Astrocyte of the cerebellum (primary cell): ENCODE data around the gene KLK14.

Source experiments
- DNase-seq: peaks from one replicate; pipeline ENCODE4 v3.0.0-alpha.2; 2011; ENCODE audit warnings: low read depth
- H3K4me3 ChIP-seq: 2 replicates; pipeline ENCODE4 v1.5.1; 2011; ENCODE audit warnings: mild to moderate bottlenecking, low read depth, low read length, moderate library complexity
- in situ Hi-C: cut with HindIII; loops from 2 replicates; pipeline ENCODE4 v1.10.0; 2017; ENCODE audit warnings: low sequenced_read_pairs
- TF ChIP-seq, protein P1 (sequence below): IDR thresholded peaks from 2 replicates; pipeline ENCODE4 v1.5.1; 2012; ENCODE audit warnings: low read length, low read depth, moderate library complexity, mild to moderate bottlenecking; ENCODE audit errors: missing control alignments

The KLK14 gene

DNA sequence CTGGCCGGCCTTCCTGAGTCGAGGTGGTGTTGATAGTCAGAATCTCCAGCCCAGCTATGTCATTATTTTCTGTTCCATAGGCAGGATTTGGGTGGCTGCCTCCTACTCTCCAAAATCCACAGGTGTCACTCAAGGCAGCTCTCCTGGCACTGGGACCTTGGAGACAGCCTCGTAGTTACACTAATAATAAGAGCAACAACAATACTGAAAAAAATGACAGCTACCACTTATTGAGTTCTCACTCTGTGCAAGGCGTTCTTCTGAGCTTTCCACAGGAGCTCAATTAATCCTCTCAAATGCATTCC is 35.7 kb downstream of the KLK14 start:
- TF ChIP-seq, protein P1, sequence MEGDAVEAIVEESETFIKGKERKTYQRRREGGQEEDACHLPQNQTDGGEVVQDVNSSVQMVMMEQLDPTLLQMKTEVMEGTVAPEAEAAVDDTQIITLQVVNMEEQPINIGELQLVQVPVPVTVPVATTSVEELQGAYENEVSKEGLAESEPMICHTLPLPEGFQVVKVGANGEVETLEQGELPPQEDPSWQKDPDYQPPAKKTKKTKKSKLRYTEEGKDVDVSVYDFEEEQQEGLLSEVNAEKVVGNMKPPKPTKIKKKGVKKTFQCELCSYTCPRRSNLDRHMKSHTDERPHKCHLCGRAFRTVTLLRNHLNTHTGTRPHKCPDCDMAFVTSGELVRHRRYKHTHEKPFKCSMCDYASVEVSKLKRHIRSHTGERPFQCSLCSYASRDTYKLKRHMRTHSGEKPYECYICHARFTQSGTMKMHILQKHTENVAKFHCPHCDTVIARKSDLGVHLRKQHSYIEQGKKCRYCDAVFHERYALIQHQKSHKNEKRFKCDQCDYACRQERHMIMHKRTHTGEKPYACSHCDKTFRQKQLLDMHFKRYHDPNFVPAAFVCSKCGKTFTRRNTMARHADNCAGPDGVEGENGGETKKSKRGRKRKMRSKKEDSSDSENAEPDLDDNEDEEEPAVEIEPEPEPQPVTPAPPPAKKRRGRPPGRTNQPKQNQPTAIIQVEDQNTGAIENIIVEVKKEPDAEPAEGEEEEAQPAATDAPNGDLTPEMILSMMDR = no peak
- in situ Hi-C loops = no loop called here
- DNase-seq = no peak
- H3K4me3 ChIP-seq = no peak overlapping the region

DNA sequence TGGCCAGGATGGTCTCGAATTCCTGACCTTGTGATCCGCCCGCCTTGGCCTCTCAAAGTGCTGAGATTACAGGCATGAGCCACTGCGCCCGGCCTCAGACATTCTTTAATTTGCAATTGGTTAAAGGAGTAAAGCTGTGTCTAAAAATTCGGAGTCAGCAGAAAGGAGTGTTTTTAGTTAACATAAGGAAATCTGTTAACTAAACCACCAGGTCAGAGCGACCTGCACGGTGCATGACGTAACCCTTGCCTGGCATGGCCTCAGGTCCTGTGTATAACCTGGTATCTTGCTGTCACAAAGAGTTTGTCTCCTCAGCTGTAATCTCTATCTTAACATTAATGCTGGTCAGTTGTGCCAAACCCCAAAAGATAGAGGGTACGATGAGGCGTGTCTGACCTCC is 38.4 kb downstream of the KLK14 start:
- in situ Hi-C loops = no loop called here
- H3K4me3 ChIP-seq = no peak overlapping the region
- TF ChIP-seq, protein P1 = no peak
- DNase-seq = no peak

DNA sequence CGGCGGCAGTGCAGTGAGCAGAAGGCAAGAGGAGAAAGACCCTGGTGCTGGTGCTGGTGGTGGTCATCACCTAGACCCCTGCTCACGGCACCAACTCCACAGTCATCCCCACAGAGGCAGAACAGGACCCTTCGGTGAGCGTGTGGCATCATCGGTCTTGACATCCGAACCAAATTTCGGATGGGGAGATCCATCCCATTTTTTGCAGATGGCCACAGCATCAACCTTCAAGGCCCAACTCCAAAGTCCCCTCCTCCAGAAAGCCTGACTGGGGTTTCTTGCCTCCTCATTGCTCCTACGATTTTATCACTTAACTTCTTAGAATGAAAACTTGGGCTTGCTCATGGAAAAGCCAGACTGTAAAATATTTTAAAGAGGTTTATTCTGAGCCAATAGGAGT is 39.2 kb downstream of the KLK14 start:
- TF ChIP-seq, protein P1 = no peak
- H3K4me3 ChIP-seq = no peak overlapping the region
- no peak for DNase-seq
- in situ Hi-C loops = no loop called here

DNA sequence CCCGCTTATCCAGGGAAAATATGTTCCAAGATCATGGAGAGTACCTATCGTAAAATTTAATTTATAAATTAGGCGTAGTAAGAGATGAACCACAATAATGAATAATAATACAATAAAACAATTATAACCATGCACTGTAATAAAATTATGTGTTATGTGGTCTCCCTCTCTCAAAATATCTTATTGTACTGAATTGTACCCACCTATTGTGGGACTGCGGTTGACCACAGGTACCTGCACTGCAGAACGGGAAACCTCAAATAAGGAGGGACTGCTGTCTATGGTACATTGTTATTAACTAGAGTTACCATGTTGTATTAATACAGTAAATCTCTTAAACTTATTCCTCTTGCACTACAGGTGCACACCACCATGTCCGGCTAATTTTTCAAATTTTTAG is 42.5 kb downstream of the KLK14 start:
- no peak overlapping the region for H3K4me3 ChIP-seq
- TF ChIP-seq, protein P1 = no peak
- in situ Hi-C loops = no loop called here
- no peak for DNase-seq

DNA sequence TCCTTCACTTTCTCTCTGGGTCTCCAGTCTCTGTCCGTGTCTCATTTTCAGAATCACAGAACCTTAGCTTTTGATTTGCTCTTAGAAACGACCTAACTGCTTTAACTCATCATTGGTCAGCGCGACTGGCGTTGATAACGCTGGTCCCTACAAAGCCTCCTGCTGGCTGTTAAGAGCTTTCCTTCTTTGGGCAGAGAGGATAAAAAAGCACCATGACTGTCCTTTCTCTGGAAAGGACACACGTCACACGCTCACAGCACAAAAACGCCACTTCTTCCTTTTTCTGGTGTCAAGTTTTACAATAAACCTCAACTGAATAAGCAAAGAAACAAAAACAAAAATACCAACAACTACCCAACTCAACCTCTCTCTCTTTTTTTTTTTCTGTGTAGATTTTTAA is 46.2 kb downstream of the KLK14 start:
- in situ Hi-C loops = no loop called here
- no peak for DNase-seq
- TF ChIP-seq, protein P1 = no peak
- H3K4me3 ChIP-seq = no peak overlapping the region

DNA sequence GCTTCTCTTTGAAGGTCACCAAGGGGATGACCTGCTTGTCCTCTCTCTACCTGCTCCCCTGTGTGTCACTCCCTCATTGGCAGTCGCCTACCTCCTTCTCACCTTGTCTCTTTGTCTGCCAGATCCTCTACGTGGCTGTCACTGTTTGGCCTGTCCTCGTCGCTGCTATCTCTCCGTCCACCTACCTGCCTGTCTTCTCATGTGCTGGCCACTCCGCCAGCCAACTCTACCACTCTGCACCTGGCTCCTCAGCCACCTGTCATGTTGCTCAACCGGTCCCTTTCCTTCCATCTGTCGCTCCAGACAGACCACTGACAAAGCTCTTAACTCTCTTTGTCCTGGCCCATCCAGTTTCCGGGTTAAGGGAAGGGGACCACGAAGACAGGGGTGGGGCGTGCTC is 48.0 kb downstream of the KLK14 start, which contains the start of gene KLK12:
TSS of gene KLK12 (minus strand) at position 299 of the 400 bp plus-strand sequence. CDS start 381 bp downstream, outside the sequence.
- no peak within 1 kb of the TSS for H3K4me3 ChIP-seq
- TF ChIP-seq, protein P1 = no peak
- DNase-seq = no peak
- in situ Hi-C loops = no loop called here

DNA sequence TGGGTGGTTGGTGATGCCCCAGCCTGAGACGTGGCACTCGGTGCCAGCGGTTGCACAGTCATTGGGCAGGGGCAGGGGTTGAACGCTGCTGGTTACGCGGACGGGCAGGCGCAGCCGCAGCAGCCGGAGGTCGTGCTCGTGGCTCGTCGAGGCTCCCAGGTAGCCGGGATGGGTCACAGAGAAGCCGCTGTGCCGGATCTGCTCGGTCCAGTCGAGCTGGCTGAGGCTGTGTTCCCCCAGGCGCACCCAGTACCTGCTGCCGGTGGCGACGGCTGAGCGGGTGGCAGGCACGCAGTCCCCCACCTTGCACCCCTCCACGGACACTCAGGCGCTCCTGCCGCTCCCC is 50.8 kb downstream of the KLK14 start:
- DNase-seq = no peak
- TF ChIP-seq, protein P1 = no peak
- H3K4me3 ChIP-seq = no peak overlapping the region
- in situ Hi-C loops = no loop called here
